ENCODE measurements around the gene CDH26. TPM values are rescaled to one million over a fixed set of nuclear protein-coding genes. Genes with fewer than 3 reads are reported as not detected.

CDH26 gene
- 3.1 TPM for polyA plus RNA-seq (2013, experiment 1 of 2)
- 3.2 TPM for polyA plus RNA-seq (2013, experiment 2 of 2)

DNA sequence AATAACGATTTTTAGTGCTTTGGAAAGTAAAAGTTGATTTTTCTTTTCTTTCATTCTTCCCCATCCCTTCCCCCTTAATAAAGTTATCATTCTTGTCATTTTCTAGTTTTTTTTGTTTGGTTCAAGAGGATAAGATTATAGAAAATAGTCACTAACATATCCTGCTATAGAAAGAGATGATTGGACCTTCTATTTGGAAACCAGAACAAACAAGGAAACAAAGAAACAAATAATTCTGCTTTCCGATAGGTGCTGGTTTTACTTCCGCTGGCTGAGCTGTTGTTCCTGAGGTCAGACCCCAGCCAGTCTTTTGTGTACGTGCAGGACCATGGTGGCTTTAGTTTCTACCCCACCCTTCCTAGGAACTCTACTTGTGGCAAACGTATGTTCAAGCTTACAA, at the start of gene CDH26:
Gene CDH26 (plus strand): TSS at position 301 of the 400 bp plus-strand sequence. CDS start 304 bp downstream, outside the sequence.
- Histone ChIP-seq H3K79me1 (ENCODE audit: low read length) (no peaks in the 10 kb centered on the region), H2BK15ac (replicated peaks; ENCODE audit: low read depth) (no peak within 1 kb of the TSS), H3K4me2 (ENCODE audit: low read length) (no peak within 1 kb of the TSS), H3K36me3 (ENCODE audit: control insufficient read depth, insufficient read depth, low read length) (no peaks in the 10 kb centered on the region), H2BK120ac (ENCODE audit: low read depth, low read length) (no peak within 1 kb of the TSS), H3K4me3 (ENCODE audit: low read length) (no peak within 1 kb of the TSS), H3K18ac (ENCODE audit: low read length) (no peak within 1 kb of the TSS), H3K56ac (ENCODE audit: low read length) (no peak within 1 kb of the TSS), H3K9ac (ENCODE audit: low read length) (no peak within 1 kb of the TSS), H3K4ac (ENCODE audit: low read depth, low read length) (no peak within 1 kb of the TSS), H3K79me2 (ENCODE audit: control insufficient read depth, insufficient read depth, low read length) (no peaks in the 10 kb centered on the region), H2AK5ac (ENCODE audit: low read length) (no peak within 1 kb of the TSS), H4K5ac (ENCODE audit: low read length) (no peak within 1 kb of the TSS), H3K23ac (ENCODE audit: low read length) (no peak within 1 kb of the TSS), H4K8ac (ENCODE audit: low read depth, low read length) (no peak within 1 kb of the TSS), H3K4me1 (ENCODE audit: control insufficient read depth, low read depth, low read length) (no peaks in the 10 kb centered on the region), H2BK5ac (ENCODE audit: low read length) (no peak within 1 kb of the TSS), H3K27me3 (ENCODE audit: insufficient read depth, low read length, poor library complexity) (no peaks in the 10 kb centered on the region), H3K27ac (ENCODE audit: low read depth, low read length) (no peak within 1 kb of the TSS)
- DNase-seq: no peak
- WGBS (ENCODE audit: extremely low coverage, insufficient coverage, low lambda C conversion rate): no CpG with 5 or more reads among the region's 5 CpGs

DNA sequence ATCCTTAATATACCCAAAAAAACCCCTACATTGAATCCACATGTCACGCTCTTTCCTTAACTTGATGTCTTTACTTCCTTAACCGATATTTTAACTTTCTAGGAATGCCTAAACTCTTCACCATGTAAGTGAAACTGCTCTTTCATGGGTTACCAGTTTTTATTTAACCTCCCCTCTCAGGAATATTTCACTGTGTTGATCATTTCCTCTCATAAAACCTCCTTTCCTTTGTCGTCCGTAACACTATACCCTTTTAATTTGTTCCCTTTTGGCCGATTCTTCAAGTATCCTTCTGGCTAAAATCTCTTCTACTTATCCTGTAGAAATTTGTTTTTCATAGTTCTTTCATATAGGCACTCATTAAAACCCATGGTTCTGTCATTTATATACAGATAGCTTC, 49.4 kb upstream of the CDH26 start:
- H2BK15ac ChIP-seq (replicated peaks; ENCODE audit: low read depth): no peak overlapping the region
- H3K79me2 ChIP-seq (ENCODE audit: control insufficient read depth, insufficient read depth, low read length): no peaks in the 10 kb centered on the region
- no peak overlapping the region for H2BK5ac ChIP-seq (ENCODE audit: low read length)
- no peak overlapping the region for H2AK5ac ChIP-seq (ENCODE audit: low read length)
- no peaks in the 10 kb centered on the region for H3K79me1 ChIP-seq (ENCODE audit: low read length)
- H3K4ac ChIP-seq (ENCODE audit: low read depth, low read length): no peak overlapping the region
- H3K23ac ChIP-seq (ENCODE audit: low read length): no peak overlapping the region
- no peaks in the 10 kb centered on the region for H3K4me1 ChIP-seq (ENCODE audit: control insufficient read depth, low read depth, low read length)
- 100% methylated on average over 2 of the region's 5 CpGs for WGBS (ENCODE audit: extremely low coverage, insufficient coverage, low lambda C conversion rate)
- no peak overlapping the region for H3K56ac ChIP-seq (ENCODE audit: low read length)
- no peaks in the 10 kb centered on the region for H3K27me3 ChIP-seq (ENCODE audit: insufficient read depth, low read length, poor library complexity)
- H3K18ac ChIP-seq (ENCODE audit: low read length): no peak overlapping the region
- no peak overlapping the region for H3K9ac ChIP-seq (ENCODE audit: low read length)
- no peak overlapping the region for H3K4me3 ChIP-seq (ENCODE audit: low read length)
- H2BK120ac ChIP-seq (ENCODE audit: low read depth, low read length): no peak overlapping the region
- no peak overlapping the region for H4K8ac ChIP-seq (ENCODE audit: low read depth, low read length)
- no peak overlapping the region for H3K4me2 ChIP-seq (ENCODE audit: low read length)
- no peak for DNase-seq
- H3K27ac ChIP-seq (ENCODE audit: low read depth, low read length): no peak overlapping the region
- no peak overlapping the region for H4K5ac ChIP-seq (ENCODE audit: low read length)
- H3K36me3 ChIP-seq (ENCODE audit: control insufficient read depth, insufficient read depth, low read length): no peaks in the 10 kb centered on the region

DNA sequence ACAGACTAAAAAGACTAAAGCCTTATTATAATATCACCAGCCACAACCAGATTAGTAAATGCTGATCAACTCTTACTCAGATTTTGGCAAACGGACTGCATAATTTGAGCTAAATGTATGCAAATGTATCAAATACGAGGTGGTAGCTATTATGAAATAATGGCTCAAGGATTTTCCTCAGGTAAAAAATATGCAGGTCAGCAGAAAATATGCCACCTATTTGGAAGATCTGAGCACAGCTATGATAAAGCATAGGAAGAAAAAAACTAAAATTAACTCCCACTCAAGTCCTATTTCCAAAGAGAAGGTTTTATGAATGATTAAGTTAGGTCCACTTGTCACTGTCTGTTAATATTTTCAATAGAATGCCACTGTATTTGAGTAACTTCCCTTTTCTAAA, 47.2 kb upstream of the CDH26 start:
- H3K79me1 ChIP-seq (ENCODE audit: low read length): no peaks in the 10 kb centered on the region
- H4K5ac ChIP-seq (ENCODE audit: low read length): no peak overlapping the region
- H4K8ac ChIP-seq (ENCODE audit: low read depth, low read length): no peak overlapping the region
- H3K79me2 ChIP-seq (ENCODE audit: control insufficient read depth, insufficient read depth, low read length): no peaks in the 10 kb centered on the region
- no peak overlapping the region for H3K23ac ChIP-seq (ENCODE audit: low read length)
- H3K4ac ChIP-seq (ENCODE audit: low read depth, low read length): no peak overlapping the region
- DNase-seq: no peak
- H2BK5ac ChIP-seq (ENCODE audit: low read length): no peak overlapping the region
- H3K4me1 ChIP-seq (ENCODE audit: control insufficient read depth, low read depth, low read length): no peaks in the 10 kb centered on the region
- no peaks in the 10 kb centered on the region for H3K27me3 ChIP-seq (ENCODE audit: insufficient read depth, low read length, poor library complexity)
- no peak overlapping the region for H3K9ac ChIP-seq (ENCODE audit: low read length)
- no peak overlapping the region for H2BK120ac ChIP-seq (ENCODE audit: low read depth, low read length)
- no peak overlapping the region for H3K4me3 ChIP-seq (ENCODE audit: low read length)
- H3K4me2 ChIP-seq (ENCODE audit: low read length): no peak overlapping the region
- H2BK15ac ChIP-seq (replicated peaks; ENCODE audit: low read depth): no peak overlapping the region
- no CpG with 5 or more reads among the region's 2 CpGs for WGBS (ENCODE audit: extremely low coverage, insufficient coverage, low lambda C conversion rate)
- H3K36me3 ChIP-seq (ENCODE audit: control insufficient read depth, insufficient read depth, low read length): no peaks in the 10 kb centered on the region
- H2AK5ac ChIP-seq (ENCODE audit: low read length): no peak overlapping the region
- H3K18ac ChIP-seq (ENCODE audit: low read length): no peak overlapping the region
- H3K56ac ChIP-seq (ENCODE audit: low read length): no peak overlapping the region
- H3K27ac ChIP-seq (ENCODE audit: low read depth, low read length): no peak overlapping the region

DNA sequence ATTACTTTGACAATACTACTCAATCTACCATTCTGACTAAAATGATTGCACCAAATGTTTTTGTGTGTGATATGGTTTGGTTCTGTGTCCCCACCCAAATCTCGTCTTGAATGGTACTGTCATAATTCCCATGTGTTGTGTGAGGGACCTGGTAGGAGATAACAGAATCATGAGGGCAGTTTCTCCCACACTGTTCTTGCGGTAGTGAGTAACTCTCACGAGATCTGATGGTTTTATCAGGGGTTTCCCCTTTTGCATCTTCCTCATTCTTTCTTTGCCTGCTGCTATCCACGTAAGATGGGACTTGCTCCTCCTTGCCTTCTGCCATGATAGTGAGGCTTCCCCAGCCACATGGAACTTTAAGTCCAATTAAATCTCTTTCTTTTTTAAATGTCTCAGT, 45.6 kb upstream of the CDH26 start:
- Histone ChIP-seq H3K23ac (ENCODE audit: low read length) (no peak overlapping the region), H2BK5ac (ENCODE audit: low read length) (no peak overlapping the region), H2BK120ac (ENCODE audit: low read depth, low read length) (no peak overlapping the region), H3K27me3 (ENCODE audit: insufficient read depth, low read length, poor library complexity) (no peaks in the 10 kb centered on the region), H4K5ac (ENCODE audit: low read length) (no peak overlapping the region), H3K79me2 (ENCODE audit: control insufficient read depth, insufficient read depth, low read length) (no peaks in the 10 kb centered on the region), H3K36me3 (ENCODE audit: control insufficient read depth, insufficient read depth, low read length) (no peaks in the 10 kb centered on the region), H3K27ac (ENCODE audit: low read depth, low read length) (no peak overlapping the region), H3K18ac (ENCODE audit: low read length) (no peak overlapping the region), H3K9ac (ENCODE audit: low read length) (no peak overlapping the region), H2BK15ac (replicated peaks; ENCODE audit: low read depth) (no peak overlapping the region), H3K56ac (ENCODE audit: low read length) (no peak overlapping the region), H4K8ac (ENCODE audit: low read depth, low read length) (no peak overlapping the region), H3K4ac (ENCODE audit: low read depth, low read length) (no peak overlapping the region), H2AK5ac (ENCODE audit: low read length) (no peak overlapping the region), H3K4me2 (ENCODE audit: low read length) (no peak overlapping the region), H3K4me3 (ENCODE audit: low read length) (no peak overlapping the region), H3K4me1 (ENCODE audit: control insufficient read depth, low read depth, low read length) (no peaks in the 10 kb centered on the region), H3K79me1 (ENCODE audit: low read length) (no peaks in the 10 kb centered on the region)
- DNase-seq: no peak
- WGBS (ENCODE audit: extremely low coverage, insufficient coverage, low lambda C conversion rate): no CpG with 5 or more reads among the region's 4 CpGs

DNA sequence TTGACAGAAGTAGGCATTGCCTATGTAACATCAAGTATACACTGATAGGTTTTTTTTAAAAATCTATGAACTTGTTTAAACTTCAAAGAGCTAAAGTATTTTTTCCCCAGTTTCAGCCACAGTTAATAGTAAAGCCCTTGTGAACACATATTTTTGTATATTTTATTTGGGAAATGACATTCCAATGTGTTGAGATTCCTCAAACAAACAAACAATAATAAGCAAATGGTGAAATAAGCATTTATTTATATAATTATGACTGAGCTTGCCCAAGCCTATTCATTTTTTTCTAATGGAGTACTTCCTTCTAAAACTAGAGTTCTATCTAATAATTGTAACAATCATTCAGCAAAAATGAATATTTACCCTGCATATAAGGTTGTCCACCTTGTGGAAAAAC, 37.3 kb upstream of the CDH26 start:
- Histone ChIP-seq H2AK5ac (ENCODE audit: low read length) (no peak overlapping the region), H3K56ac (ENCODE audit: low read length) (no peak overlapping the region), H3K36me3 (ENCODE audit: control insufficient read depth, insufficient read depth, low read length) (no peaks in the 10 kb centered on the region), H4K8ac (ENCODE audit: low read depth, low read length) (no peak overlapping the region), H4K5ac (ENCODE audit: low read length) (no peak overlapping the region), H3K4me3 (ENCODE audit: low read length) (no peak overlapping the region), H3K23ac (ENCODE audit: low read length) (no peak overlapping the region), H2BK5ac (ENCODE audit: low read length) (no peak overlapping the region), H3K9ac (ENCODE audit: low read length) (no peak overlapping the region), H3K27me3 (ENCODE audit: insufficient read depth, low read length, poor library complexity) (no peaks in the 10 kb centered on the region), H3K4me1 (ENCODE audit: control insufficient read depth, low read depth, low read length) (no peaks in the 10 kb centered on the region), H3K4ac (ENCODE audit: low read depth, low read length) (no peak overlapping the region), H3K4me2 (ENCODE audit: low read length) (no peak overlapping the region), H2BK120ac (ENCODE audit: low read depth, low read length) (no peak overlapping the region), H2BK15ac (replicated peaks; ENCODE audit: low read depth) (no peak overlapping the region), H3K27ac (ENCODE audit: low read depth, low read length) (no peak overlapping the region), H3K18ac (ENCODE audit: low read length) (no peak overlapping the region), H3K79me1 (ENCODE audit: low read length) (no peaks in the 10 kb centered on the region), H3K79me2 (ENCODE audit: control insufficient read depth, insufficient read depth, low read length) (no peaks in the 10 kb centered on the region)
- no peak for DNase-seq

DNA sequence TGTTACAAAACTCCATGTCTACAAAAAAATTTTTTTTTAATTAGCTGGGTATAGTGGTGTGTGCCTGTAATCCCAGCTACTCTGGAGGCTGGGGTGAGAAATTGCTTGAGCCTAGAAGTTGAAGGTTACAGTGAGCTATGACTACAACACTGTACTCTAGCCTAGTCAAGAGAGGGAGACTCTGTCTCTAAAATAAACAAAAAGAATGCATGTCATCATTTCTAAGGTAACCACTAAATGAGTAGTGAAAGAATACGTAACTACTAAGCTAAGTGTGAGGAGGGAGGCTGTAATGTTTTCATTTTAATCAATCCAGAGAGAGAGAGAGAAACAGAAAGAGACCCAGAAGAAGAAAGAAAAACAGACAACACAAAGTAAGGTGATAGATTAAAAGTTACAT, 34.7 kb upstream of the CDH26 start:
- no peak overlapping the region for H4K8ac ChIP-seq (ENCODE audit: low read depth, low read length)
- H3K36me3 ChIP-seq (ENCODE audit: control insufficient read depth, insufficient read depth, low read length): no peaks in the 10 kb centered on the region
- no CpG with 5 or more reads among the region's 1 CpG for WGBS (ENCODE audit: extremely low coverage, insufficient coverage, low lambda C conversion rate)
- H3K56ac ChIP-seq (ENCODE audit: low read length): no peak overlapping the region
- no peak overlapping the region for H2BK5ac ChIP-seq (ENCODE audit: low read length)
- H3K4me3 ChIP-seq (ENCODE audit: low read length): no peak overlapping the region
- H3K18ac ChIP-seq (ENCODE audit: low read length): no peak overlapping the region
- H3K79me2 ChIP-seq (ENCODE audit: control insufficient read depth, insufficient read depth, low read length): no peaks in the 10 kb centered on the region
- H3K9ac ChIP-seq (ENCODE audit: low read length): no peak overlapping the region
- H3K23ac ChIP-seq (ENCODE audit: low read length): no peak overlapping the region
- H2BK120ac ChIP-seq (ENCODE audit: low read depth, low read length): no peak overlapping the region
- no peak overlapping the region for H4K5ac ChIP-seq (ENCODE audit: low read length)
- H2AK5ac ChIP-seq (ENCODE audit: low read length): no peak overlapping the region
- no peaks in the 10 kb centered on the region for H3K27me3 ChIP-seq (ENCODE audit: insufficient read depth, low read length, poor library complexity)
- H3K27ac ChIP-seq (ENCODE audit: low read depth, low read length): no peak overlapping the region
- H3K4ac ChIP-seq (ENCODE audit: low read depth, low read length): no peak overlapping the region
- no peak overlapping the region for H2BK15ac ChIP-seq (replicated peaks; ENCODE audit: low read depth)
- no peaks in the 10 kb centered on the region for H3K79me1 ChIP-seq (ENCODE audit: low read length)
- H3K4me1 ChIP-seq (ENCODE audit: control insufficient read depth, low read depth, low read length): no peaks in the 10 kb centered on the region
- DNase-seq: no peak
- no peak overlapping the region for H3K4me2 ChIP-seq (ENCODE audit: low read length)

All from mesendoderm (in vitro differentiated cells).